Hepatocyte (in vitro differentiated cells): ENCODE measurements around the gene DNAH17. TPM values are rescaled to one million over a fixed set of nuclear protein-coding genes. Genes with fewer than 3 reads are reported as not detected.

Experiments
- DNase-seq: peaks from one replicate; pipeline ENCODE4 v3.0.0-alpha.2; 2016; ENCODE audit warnings: low spot score
- H2AFZ ChIP-seq: fragments of 200-600 bp; sonication (generic); 2 replicates; pipeline ENCODE4 v1.6.0; 2016; ENCODE audit warnings: antibody characterized with exemption, mild to moderate bottlenecking
- H3K27ac ChIP-seq: fragments of 200-600 bp; sonication (generic); 2 replicates; pipeline ENCODE4 v1.5.1; 2016; ENCODE audit warnings: mild to moderate bottlenecking
- H3K27me3 ChIP-seq: fragments of 200-600 bp; sonication (generic); 2 replicates; pipeline ENCODE4 v1.6.1; 2016
- H3K36me3 ChIP-seq: fragments of 200-600 bp; sonication (generic); replicated peaks from 2 replicates; pipeline ENCODE4 v1.5.1; 2016; ENCODE audit warnings: low read depth; ENCODE audit not compliant: insufficient read depth
- H3K4me1 ChIP-seq: fragments of 200-600 bp; sonication (generic); 2 replicates; pipeline ENCODE4 v1.5.1; 2016; ENCODE audit warnings: mild to moderate bottlenecking, moderate library complexity; ENCODE audit not compliant: insufficient read depth
- H3K4me2 ChIP-seq: fragments of 200-600 bp; sonication (generic); 2 replicates; pipeline ENCODE4 v1.6.0; 2016
- H3K4me3 ChIP-seq: fragments of 200-600 bp; sonication (generic); 2 replicates; pipeline ENCODE4 v1.5.1; 2016; ENCODE audit warnings: mild to moderate bottlenecking
- H3K79me2 ChIP-seq: fragments of 200-600 bp; sonication (generic); 2 replicates; pipeline ENCODE4 v1.6.0; 2017; ENCODE audit warnings: mild to moderate bottlenecking
- H3K9me2 ChIP-seq: fragments of 200-600 bp; sonication (generic); replicated peaks from 2 replicates; pipeline ENCODE4 v1.6.0; 2017; ENCODE audit warnings: mild to moderate bottlenecking; ENCODE audit not compliant: insufficient read depth
- H3K9me3 ChIP-seq: fragments of 200-600 bp; sonication (generic); 2 replicates; pipeline ENCODE4 v1.5.1; 2016; ENCODE audit warnings: low read depth, mild to moderate bottlenecking
- H4K20me1 ChIP-seq: fragments of 200-600 bp; sonication (generic); 2 replicates; pipeline ENCODE4 v1.6.0; 2016; ENCODE audit warnings: mild to moderate bottlenecking; ENCODE audit not compliant: insufficient read depth, poor library complexity, severe bottlenecking
- CTCF ChIP-seq: fragments of 200-600 bp; sonication (generic); IDR thresholded peaks from 2 replicates; pipeline ENCODE4 v1.5.1; 2016; ENCODE audit warnings: antibody characterized with exemption, mild to moderate bottlenecking; ENCODE audit not compliant: poor library complexity
- EZH2 ChIP-seq: fragments of 200-600 bp; sonication (generic); IDR thresholded peaks from 2 replicates; pipeline ENCODE4 v1.6.1; 2016; ENCODE audit warnings: antibody characterized with exemption, mild to moderate bottlenecking, borderline replicate concordance
- EZH2phosphoT487 ChIP-seq: fragments of 200-600 bp; sonication (generic); IDR thresholded peaks from one replicate; pipeline ENCODE4 v1.6.1; 2018; ENCODE audit warnings: antibody characterized with exemption, mild to moderate bottlenecking, low read depth, moderate library complexity; ENCODE audit not compliant: unreplicated experiment, severe bottlenecking
- WGBS: methylation state at CpG from one replicate; pipeline ENCODE4 v1.1.6; 2016; ENCODE audit warnings: low lambda C conversion rate; ENCODE audit errors: missing lambda C conversion rate; 5-methylcytosine and 5-hydroxymethylcytosine counted together
- polyA plus RNA-seq: library from polyadenylated mRNA; unstranded; fragments of >200 nt; fragmentation: Nextera tagmentation; extraction: Ambion mirVana; gene quantifications from 2 replicates; pipeline ENCODE4 v1.2.1, GENCODE V29; 2016
- total RNA-seq: library from RNA; depleted of rRNA; stranded (reverse); fragments of >200 nt; gene quantifications from 2 replicates; pipeline ENCODE4 v1.2.3, GENCODE V29; 2014

DNAH17 gene
- total and polyA plus RNA-seq, 2 experiments from 2014 or later, result 0.20 to 1.5 TPM

GRCh38 chr17:78528541-78528940 lies 48.7 kb downstream of the DNAH17 start:
- Histone ChIP-seq H3K4me2 (no peak overlapping the region), H3K79me2 (no peaks in the 10 kb centered on the region), H4K20me1 (no peaks in the 10 kb centered on the region), H3K27ac (no peak overlapping the region), H3K9me3 (no peaks in the 10 kb centered on the region), H3K4me1 (no peaks in the 10 kb centered on the region), H2AFZ (no peak overlapping the region), H3K9me2 (no peaks in the 10 kb centered on the region), H3K27me3 (no peaks in the 10 kb centered on the region), H3K36me3 (no peaks in the 10 kb centered on the region), H3K4me3 (no peak overlapping the region)
- no CpG with 5 or more reads among the region's 10 CpGs for WGBS
- DNase-seq, result no peak
- TF ChIP-seq EZH2, result no peak
- TF ChIP-seq EZH2phosphoT487, result no peak
- TF ChIP-seq CTCF, result no peak

GRCh38 chr17:78527345-78527744 lies 49.9 kb downstream of the DNAH17 start:
- Histone ChIP-seq H4K20me1 (no peaks in the 10 kb centered on the region), H3K4me1 (no peaks in the 10 kb centered on the region), H3K9me2 (no peaks in the 10 kb centered on the region), H3K4me2 (no peak overlapping the region), H3K27me3 (no peaks in the 10 kb centered on the region), H3K79me2 (no peaks in the 10 kb centered on the region), H2AFZ (no peak overlapping the region), H3K36me3 (no peaks in the 10 kb centered on the region), H3K9me3 (no peaks in the 10 kb centered on the region), H3K4me3 (no peak overlapping the region), H3K27ac (no peak overlapping the region)
- no peak for DNase-seq
- WGBS, result 90% methylated on average over 4 of the region's 4 CpGs
- TF ChIP-seq EZH2 (no peak), EZH2phosphoT487 (no peak)

GRCh38 chr17:78526231-78527025 lies 50.8 kb downstream of the DNAH17 start:
- H3K9me3 ChIP-seq, result no peaks in the 10 kb centered on the region
- H3K27ac ChIP-seq, result no peak overlapping the region
- no peaks in the 10 kb centered on the region for H3K4me1 ChIP-seq
- H3K4me2 ChIP-seq, result no peak overlapping the region
- TF ChIP-seq EZH2, result no peak
- TF ChIP-seq EZH2phosphoT487, result no peak
- no peaks in the 10 kb centered on the region for H3K9me2 ChIP-seq
- no peak overlapping the region for H2AFZ ChIP-seq
- WGBS, result 95% methylated on average over 29 of the region's 30 CpGs
- no peaks in the 10 kb centered on the region for H4K20me1 ChIP-seq
- no peak overlapping the region for H3K4me3 ChIP-seq
- no peak for DNase-seq
- H3K79me2 ChIP-seq, result no peaks in the 10 kb centered on the region
- H3K27me3 ChIP-seq, result no peaks in the 10 kb centered on the region
- H3K36me3 ChIP-seq, result no peaks in the 10 kb centered on the region

- TF ChIP-seq CTCF (no peak), EZH2 (no peak)
- Histone ChIP-seq H3K4me3 (no peak overlapping the region), H3K9me3 (no peaks in the 10 kb centered on the region), H3K36me3 (no peaks in the 10 kb centered on the region), H3K9me2 (no peaks in the 10 kb centered on the region), H3K27me3 (no peaks in the 10 kb centered on the region), H2AFZ (no peak overlapping the region), H3K4me2 (no peak overlapping the region), H3K4me1 (no peaks in the 10 kb centered on the region), H4K20me1 (no peaks in the 10 kb centered on the region), H3K27ac (no peak overlapping the region), H3K79me2 (no peaks in the 10 kb centered on the region)
- no peak for DNase-seq
- 90% methylated on average over 17 of the region's 17 CpGs for WGBS
Measured at GRCh38 chr17:78525511-78526160, 51.6 kb downstream of the DNAH17 start.
